Activated CD4-positive, alpha-beta T cell treated with anti-CD3 and anti-CD28 coated beads for 48 hours (primary cell): ENCODE data around the gene OSBPL8.
"Not testable (repeated sequence)": the region's sequence is repeated elsewhere in the genome, so short reads cannot be mapped to it uniquely, and the experiment has no call there.

Experiments used
- DNase-seq: peaks from one replicate; pipeline ENCODE4 v3.0.0-alpha.2; 2020

Gene OSBPL8

DNA sequence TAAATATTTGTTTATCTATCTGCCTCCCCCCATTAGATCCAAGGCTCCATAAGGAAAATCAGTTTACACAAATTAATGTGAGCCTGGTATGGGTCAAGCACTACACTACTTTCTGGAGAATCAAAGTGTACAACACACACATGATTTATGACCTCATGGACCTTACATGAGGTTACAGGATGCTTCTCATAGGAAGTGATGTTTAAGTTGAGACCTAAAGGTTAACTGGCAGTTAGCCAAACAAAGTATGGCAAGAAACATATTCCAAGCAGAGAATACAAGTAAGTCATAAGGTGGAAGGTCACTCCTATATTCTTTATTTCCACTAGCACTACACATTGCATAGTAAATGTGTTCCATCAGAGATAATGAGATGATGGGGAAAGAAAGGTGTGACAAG, 39.2 kb downstream of the OSBPL8 start:
- no peak for DNase-seq

DNA sequence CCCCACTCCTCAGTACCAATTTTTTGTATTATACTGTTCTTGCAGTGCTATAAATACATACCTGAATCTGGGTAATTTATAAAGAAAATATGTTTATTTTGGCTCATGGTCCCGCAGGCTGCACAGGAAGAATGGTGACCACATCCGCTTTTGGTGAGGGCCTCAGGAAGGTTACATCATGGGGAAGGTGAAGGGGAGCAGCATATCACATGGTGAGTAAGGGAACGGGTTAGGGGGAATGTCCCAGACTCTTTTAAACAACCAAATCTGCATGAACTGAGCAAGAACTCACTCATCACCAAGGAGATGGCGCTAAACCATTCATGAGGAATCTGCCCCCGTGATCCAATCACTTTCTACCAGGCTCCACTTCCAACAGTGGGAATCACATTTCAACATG, 40.0 kb downstream of the OSBPL8 start:
- DNase-seq: peak; percentile 14

DNA sequence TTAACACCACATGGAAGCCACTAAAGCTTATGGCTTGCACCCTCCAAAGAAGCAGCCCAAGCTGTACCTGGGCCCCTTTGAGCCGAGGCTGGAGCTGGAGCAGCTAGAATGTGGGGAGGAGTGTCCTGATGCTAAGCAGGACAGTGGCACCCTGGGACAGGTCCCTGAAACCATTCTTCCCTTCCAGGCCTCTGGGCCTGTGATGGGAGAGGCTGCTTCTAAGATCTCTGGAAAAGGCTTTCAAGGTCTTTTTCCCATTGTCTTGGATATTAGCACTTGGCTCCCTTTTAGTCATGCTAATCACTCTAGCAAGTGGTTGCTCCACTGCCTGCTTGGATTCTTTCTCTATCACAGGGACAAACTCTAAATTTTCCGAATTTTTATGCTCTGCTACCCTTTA, 40.9 kb downstream of the OSBPL8 start:
- no peak for DNase-seq

DNA sequence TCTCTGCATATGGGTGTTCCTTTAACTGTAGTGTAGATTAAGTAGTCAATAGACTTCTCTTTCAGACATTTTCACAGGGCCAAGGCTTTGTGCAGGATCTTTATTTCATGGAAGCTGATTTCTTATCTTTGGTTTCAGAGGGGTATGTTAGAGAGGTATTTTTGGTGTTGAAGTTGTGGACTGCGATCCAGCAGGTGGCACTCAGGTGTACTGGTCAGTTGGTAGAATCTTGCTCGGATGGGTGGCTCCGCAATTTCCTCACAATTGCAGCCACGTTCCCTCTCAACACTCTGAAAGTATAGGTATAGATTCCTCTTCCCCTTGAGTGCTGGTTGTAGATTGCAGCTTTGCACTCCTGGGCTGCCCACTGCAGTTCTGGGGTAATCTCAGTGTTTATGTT, 44.3 kb downstream of the OSBPL8 start:
- no peak for DNase-seq

DNA sequence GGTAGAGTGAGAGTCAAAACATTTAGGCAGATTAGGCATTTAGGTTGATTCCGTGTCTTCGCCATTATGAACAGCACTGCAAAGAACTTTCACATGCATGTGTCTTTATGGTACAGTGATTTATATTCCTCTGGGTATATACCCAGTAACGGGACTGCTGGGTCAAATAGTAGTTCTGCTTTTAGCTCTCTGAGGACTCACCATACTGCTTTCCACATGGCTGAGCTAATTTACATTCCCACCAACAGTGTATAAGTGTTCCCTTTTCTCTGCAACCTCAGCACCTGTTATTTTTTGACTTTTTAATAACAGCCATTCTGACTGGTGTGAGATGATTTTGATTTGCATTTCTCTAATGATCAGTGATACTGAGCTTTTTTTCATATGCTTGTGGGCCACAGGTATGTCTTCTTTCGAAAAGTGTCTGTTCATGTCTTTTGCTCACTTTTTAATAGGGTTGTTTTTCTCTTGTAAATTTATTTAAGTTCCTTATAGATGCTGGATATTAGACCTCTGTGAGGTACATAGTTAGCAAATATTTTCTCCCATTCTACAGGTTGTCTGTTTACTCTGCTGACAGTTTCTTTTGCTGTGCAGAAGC, 48.4 kb downstream of the OSBPL8 start:
- DNase-seq: not testable (repeated sequence)

DNA sequence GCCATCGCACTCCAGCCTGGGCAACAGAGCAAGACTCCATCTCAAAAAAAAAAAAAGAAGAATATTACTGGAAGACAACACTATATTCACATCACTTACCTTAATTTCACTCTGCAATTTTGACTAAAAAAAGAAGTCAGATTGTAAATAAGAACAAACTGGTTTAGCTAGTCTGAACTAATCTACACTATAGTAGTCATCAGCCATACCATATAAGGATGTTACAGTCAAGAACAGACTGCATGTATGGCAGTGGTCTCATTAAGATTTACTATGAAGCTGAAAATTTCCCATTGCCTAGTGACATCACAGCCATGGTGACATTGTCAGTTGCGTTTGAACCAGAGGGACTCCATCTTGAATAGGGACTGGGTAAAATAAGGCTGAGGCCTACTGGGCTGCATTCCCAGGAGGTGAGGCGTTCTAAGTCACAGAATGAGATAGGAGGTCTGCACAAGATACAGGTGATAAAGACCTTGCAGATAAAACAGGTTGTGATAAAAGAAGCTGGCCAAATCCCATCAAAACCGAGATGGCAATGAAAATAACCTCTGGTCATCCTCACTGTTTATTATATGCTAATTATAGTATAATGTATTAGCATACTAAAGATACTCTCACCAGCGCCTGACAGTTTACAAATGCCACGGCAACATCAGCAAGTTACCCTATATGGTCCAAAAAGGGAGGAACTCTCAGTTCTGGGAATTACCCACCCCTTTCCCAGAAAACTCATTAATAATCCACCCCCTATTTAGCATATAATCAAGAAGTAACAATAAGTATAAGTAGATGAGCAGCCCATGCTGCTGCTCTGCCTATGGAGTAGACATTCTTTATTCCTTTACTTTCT, 51.2 kb downstream of the OSBPL8 start:
- no peak for DNase-seq

DNA sequence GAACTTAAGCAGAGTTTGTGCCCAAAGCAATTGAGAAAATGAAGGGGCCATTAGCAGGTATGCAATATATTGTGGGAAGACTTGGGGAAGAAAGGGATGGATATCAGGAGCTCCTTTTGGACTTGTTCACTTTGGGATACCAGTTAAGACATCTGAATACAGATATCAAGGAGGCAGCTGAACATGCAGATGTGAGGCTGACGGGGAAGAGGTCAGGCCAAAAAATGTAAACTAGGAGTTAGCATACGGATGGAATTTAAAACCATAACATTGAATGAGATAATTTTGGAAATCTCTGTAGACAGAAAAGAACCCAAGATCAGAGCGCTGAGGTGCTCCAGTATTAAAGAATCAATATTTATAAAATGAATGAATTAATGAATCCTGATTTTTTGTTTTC, 53.4 kb downstream of the OSBPL8 start:
- DNase-seq: no peak

DNA sequence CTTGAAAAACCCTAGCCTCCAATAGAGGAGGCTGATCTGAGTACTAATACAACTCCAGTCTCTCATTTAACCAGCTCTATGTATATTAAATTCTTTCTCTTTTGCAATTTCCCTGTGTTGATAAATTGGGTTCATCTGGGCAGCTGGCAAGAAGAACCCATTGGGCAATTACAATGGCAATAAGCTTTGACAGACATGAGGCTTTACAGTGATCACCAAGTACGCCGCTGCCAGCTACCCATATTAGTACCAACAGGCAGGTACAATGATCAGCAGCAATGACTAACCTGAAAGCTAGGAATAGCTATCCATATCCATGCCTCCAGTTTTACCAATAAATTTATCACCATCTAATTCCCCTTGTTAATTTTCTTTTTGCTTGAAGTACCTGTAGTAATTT, 54.5 kb downstream of the OSBPL8 start:
- DNase-seq: no peak

DNA sequence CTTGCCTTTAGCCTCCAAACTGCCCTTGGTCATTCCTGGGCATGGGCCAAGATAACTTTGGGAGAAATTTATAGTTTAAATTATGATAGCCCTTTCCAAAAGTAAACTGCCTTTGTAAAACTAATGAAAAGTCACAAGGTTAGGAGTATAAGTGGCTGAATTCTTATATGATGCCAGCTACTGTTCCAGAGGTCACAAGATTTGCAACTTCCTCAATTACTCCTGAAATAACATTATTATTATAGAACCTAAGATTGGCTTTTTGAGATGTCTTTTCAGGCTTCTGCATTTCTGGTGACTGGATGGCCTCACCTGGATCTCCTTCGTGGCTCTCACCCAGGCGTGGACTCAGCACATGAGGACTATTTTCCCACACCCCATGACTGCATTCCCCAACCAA, 55.0 kb downstream of the OSBPL8 start:
- no peak for DNase-seq

DNA sequence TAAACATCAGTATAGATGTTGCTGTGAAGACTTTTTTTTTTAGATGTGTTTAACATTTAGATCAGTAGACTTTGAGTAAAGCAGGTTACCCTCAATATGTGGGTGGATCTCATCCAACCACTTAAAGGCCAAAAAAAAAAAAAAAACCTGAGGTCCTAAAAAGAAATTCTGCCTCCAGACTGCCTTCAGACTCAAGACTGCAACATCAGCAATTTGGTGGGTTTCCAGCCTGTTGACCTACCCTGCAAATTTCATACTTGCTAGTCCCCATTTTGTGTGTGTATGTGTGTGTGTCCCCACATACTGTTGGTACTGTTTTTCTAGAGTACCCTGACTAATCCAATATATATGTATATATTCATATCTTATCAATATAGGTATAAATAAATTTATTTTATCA, 55.6 kb downstream of the OSBPL8 start:
- DNase-seq: no peak

DNA sequence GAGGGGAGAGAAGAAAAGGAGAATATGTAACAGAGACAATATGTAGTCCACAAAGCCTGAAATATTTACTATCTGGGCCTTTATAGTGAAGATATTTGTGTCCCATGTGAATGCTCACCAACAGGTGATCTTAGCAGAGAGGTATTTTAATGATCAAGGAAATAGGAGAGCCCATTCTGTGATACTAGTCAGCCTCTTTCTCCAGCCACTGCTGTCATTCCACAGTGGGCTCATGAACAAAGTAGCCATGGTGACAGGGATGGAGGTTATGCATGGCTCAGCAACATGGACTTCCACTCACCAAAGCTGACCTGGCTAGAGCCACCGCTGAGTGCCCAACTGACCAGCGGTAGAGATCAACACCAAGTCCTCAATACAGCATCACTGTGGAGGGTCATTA, 58.2 kb downstream of the OSBPL8 start:
- DNase-seq: no peak

DNA sequence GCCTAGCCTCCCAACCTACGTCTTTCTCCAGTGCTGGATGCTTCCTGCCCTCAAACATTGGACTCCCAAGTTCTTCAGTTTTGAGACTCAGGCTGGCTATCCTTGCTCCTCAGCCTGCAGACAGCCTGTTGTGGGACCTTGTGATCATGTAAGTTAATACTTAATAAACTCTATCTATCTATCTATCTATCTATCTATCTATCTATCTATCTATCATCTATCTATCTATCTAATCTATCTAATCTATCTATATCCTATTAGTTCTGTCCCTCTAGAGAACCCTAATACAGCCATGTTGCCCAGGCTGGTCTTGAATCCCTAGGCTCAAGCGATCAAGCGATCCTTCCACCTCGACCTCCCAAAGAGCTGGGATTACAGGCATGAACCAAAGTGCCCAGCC, 60.4 kb downstream of the OSBPL8 start:
- not testable (repeated sequence) for DNase-seq

DNA sequence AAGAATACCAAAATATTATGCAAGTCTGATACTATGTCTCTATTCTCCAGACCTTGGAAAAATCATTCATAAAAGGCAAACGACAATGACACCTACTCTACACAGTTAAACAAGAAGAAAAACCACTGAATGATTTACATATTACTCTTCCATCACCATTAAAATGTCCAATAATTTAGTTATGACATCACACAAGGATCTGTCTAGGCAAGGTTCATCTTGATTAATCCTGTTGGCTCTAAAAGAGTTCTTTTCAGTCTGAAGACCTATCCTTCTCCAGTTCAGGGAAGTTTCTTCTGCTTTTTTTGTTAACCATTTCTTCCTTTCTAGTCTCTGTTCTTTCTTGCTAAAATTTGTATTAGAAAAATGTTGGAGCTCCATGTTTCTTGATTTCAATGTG, 64.0 kb downstream of the OSBPL8 start:
- DNase-seq: no peak

DNA sequence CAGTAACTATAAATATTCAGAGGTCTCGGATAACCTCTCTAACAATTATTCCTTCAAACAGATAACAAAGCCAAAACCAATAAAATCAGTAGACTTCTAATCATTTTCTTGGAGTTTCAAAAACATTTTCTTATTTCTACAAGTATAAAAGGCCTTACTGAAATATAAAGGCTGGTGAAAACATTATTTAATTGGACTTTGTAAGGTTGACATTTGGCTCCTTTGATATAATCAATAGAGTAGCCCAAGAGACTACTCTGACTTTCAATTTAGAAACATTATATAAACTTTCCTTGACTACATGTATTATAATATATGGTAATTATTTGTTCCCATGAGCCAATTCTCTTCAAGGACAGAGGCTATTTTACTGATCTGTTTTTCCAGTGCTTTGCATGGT, 68.3 kb downstream of the OSBPL8 start:
- DNase-seq: no peak

DNA sequence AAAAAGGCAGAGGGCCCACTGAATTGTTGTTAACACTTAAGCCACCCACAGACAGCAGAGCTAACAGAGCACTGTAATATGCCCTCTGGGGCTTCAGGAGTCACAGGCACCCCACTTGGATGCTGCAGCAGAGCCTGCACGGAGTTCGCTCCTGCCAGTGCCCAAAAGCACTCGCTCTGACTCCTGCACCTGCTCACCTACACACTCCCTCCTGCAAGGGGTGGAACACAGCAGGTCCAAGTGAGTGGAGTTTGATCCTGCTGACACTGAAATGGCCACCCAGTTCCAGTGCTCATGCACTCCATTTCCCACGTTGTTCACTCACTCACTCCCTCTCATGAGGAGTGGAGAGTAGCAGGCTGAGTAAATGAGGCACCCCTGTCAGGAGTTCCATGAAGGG, 68.8 kb downstream of the OSBPL8 start:
- no peak for DNase-seq

DNA sequence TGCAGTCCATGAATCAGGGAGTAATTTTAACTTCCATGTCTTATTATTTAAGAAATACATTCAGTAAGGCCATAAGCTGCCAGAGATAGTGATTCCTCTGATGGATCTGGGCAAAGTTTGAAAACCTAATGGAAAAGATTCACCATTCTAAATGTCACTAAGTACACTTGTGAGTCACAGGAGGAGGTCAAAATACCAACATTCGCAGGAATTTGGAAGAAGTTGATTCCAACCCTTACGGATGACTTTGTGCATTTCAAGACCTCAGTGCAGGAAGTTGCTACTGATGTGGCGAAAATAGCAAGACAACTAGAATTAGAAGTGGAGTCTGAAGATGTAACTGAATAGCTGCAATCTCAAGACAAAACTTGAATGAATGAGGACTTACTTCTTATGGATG, 69.8 kb downstream of the OSBPL8 start:
- no peak for DNase-seq

DNA sequence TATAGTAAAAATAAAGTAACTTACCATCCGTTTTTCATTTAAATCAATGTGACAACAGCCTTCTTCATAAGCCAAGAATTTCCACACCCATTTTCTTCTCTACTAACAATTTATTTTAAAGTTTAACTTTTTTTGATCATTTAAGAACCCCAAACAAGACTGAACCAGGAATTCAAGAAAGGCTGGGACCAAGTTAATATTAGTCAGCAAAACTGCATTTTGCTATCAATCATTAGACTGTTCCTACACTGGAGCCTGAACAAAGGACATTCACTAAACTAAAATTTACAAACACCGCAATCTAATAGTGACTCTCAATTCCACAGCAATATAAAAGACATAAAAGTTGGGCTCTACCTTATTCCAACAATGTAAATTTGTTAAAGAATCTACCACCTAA, 73.6 kb downstream of the OSBPL8 start:
- DNase-seq: no peak

DNA sequence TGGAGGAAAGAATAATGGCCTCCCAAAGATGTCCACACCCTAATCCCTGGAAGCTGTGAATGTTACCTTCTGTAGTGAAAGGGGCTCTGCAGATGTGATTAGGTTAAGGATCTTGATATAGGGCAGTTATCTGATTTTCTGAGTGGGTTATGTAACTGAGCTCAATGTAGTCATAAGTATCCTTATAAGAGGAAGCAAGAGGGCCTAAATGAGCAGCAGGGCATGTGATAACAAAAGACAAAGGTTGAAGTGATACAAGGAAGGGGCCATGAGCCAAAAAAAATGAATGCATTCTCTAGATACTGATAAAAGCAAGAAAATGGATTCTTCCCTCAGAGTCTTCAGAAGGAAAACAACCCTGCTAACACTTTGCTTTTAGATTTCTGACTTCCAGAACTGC, 78.8 kb downstream of the OSBPL8 start:
- DNase-seq: no peak

DNA sequence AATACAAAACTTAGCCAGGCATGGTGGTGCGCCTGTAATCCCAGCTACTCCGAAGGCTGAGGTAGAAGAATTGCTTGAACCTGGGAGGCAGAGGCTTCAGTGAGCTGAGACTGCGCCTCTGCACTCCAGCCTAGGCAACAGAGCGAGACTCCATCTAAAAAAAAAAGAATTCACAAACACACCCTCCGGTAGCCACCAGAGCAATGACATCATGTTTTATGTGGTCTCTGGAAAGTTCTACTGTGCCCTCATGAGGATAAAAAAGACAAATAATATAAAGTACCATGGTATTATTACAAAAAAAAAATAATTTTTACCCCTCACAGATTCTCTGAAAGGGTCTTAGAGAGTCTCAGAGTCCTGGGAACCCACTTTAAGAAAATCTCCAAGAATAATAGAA, 81.5 kb downstream of the OSBPL8 start:
- no peak for DNase-seq

DNA sequence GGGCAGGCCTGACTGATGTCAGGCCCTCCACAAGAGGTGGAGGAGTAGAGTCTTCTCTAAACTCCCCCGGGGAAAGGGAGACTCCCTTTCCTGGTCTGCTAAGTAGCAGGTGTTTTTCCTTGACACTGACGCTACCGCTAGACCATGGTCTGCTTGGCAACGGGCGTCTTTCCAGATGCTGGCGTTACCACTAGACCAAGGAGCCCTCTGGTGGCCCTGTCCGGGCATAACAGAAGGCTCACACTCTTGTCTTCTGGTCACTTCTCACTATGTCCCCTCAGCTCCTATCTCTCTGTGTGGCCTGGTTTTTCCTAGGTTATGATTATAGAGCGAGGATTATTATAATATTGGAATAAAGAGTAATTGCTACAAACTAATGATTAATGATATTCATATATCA, 86.7 kb downstream of the OSBPL8 start:
- DNase-seq: peak; percentile 20

DNA sequence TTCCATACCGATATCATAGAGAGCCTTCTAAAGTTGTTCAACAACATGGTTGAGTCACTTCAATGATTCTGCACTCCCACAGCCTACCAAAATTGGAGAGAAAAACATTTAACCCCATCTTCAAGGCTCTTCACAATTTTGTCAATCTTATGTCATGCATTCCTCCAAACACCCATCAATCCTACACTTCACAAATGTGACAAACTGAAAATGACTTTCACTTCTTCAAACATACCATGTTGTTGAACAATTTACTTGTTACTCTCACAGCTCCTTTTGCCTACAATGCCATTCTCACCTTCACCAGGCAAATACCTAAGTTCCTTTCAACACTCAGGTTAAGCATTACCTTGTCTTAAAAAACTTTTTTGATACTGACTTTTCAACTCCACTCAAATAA, 88.0 kb downstream of the OSBPL8 start:
- no peak for DNase-seq

DNA sequence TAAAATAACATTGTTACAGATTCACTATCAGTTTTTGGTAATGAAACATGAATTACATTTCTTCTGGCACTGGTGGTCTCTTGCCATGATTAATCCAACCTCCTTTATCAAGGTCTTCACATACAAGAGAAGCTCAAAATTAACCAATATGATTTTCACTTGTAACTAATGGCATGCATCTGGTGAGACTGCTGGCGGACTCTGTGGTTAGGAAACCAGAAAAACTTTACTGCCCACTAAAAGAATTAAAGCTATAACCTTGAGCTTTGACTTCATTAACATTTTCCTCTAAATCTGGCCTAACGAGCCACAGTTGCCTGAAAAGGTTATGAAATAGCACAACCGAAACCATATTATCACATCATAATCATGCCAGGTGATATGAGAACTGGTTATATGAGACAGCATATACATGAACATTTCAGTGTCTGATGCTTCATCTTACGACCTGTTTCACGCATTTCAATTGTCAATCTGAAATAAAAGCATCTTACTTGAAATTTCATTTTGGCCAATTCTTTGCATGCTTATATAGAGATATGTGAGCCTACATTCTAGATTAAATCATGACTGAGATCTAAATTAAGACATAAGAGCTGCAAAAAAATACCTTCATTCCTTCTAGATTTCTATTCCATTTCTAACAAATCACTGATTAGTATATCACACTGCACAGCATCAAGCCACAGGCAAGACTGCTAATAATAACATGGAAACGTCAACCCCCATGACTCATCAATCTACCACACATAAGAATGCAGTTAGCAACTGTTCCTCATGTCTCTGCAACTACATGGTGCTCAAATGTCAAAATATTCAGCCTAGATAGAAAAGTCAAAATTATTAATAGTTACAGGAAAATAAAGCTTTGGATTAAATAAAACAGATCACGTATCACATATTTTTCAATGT, 89.3 kb downstream of the OSBPL8 start:
- DNase-seq: no peak

DNA sequence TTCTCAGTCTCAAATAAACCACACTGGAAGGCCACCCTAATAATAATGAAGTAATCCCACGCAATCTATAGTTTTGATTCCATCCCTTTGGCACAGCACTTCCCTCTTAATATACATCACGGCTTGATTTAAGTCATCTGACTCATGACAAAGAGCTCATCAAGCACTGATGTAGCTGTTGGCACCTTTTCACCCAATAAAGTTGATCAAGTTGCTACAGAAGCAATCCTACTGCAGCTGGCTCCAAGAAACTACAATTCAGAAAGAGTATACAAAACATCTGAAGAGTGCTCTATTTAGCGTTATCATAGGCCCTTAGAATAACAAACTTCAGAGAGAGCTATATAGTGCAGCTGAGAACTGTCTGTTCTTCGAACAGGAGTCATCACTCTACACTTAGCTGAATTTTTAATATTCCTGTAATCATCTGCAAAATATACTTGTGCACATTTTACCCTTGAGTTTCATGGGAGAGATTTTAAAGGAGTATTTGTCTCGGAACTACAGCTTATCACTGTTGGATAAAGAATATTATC, 94.9 kb downstream of the OSBPL8 start:
- no peak for DNase-seq
